Stimulated activated CD8-positive, alpha-beta memory T cell treated with anti-CD3 and anti-CD28 coated beads, Interleukin-7, amount 100 ng/mL, for 48 hours (primary cell): ENCODE results near the gene KLHL10.
"Not testable (repeated sequence)": the region's sequence is repeated elsewhere in the genome, so short reads cannot be mapped to it uniquely, and the experiment has no call there.

Experiments
- DNase-seq, 2 donors: peaks; one replicate each; pipeline ENCODE4 v3.0.0-alpha.2; 2020; ENCODE audit warnings: low read depth in 1 of 2; ENCODE audit errors: extremely low read depth in 1 of 2

KLHL10 gene

DNA sequence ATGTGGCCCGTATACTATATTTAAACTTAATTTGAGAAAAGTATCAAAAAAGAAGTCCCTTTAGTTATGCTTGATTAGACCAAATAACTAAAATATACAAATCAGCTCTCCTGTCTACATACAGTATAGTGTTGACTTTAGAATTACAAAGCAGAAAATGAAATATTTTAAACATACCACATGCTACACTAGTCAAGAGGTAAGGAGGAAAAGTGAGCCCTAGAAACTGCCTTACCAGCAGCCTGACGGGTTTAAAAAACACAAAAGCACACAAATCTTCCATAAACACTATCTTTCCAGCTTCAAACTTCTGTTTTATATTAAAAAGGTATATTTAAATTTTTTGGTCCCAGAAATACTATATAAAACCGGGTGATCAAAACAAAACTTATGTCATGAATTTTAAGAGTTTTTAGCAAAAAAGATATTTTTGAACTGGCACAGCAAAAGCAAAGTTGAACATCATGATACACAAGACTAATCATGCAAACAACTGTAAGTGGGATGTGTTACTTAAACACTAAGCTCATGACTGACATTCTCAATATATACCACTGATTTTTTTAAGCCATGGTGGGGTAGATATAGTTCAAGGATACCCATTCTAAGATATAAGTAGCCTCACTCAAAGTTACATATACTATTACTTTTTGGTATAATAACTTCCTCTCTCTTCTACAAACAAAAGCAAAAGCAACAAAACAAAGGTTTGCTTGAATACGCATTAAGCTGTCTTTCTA, 11.8 kb downstream of the KLHL10 start:
- DNase-seq: no peak

DNA sequence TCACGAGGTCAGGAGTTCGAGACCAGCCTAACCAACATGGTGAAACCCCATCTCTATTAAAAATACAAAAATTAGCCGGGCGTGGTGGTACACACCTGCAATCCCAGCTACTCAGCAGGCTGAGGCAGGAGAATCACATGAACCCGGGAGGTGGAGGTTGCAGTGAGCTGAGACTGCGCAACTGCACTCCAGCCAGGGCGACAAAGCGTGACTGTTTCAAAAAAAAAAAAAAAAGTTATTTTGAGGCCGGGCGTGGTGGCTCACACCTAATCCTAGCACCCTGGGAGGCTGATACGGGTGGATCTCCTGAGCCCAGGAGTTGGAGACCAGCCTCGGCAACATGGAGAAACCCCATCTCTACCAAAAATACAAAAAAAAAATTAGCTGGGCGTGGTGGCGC, 13.8 kb downstream of the KLHL10 start:
- DNase-seq: not testable (repeated sequence)

DNA sequence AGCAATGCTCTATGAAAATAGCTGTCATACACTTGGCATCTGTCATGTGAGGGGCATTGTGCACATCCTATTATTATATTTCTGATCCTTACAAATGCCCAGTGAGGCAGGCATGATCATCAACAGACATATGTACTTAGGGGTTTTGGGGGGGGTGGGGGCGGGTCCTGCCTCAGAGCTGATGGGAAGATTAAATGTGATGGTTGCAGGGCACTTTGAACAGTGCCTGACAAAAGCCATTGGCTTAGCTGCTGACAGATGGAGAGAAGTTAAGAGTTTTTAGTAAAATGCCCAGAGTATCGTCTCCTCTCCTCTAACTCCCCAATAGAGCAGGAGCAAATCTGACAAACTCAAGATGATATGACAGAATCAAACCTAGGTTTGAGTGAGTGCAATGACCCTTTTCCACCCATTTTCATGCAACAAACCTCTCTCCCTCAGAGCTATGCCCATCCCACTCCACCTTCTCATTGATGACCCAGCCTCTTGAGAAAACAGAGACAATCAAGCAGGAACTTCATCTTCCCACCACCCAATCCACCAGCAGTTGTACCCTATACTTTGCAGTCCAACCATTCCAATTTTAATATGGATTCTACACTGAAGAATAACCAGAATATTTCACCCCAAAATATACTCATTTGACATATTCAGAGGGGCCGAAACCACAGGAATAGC, 22.8 kb downstream of the KLHL10 start:
- DNase-seq: no peak

DNA sequence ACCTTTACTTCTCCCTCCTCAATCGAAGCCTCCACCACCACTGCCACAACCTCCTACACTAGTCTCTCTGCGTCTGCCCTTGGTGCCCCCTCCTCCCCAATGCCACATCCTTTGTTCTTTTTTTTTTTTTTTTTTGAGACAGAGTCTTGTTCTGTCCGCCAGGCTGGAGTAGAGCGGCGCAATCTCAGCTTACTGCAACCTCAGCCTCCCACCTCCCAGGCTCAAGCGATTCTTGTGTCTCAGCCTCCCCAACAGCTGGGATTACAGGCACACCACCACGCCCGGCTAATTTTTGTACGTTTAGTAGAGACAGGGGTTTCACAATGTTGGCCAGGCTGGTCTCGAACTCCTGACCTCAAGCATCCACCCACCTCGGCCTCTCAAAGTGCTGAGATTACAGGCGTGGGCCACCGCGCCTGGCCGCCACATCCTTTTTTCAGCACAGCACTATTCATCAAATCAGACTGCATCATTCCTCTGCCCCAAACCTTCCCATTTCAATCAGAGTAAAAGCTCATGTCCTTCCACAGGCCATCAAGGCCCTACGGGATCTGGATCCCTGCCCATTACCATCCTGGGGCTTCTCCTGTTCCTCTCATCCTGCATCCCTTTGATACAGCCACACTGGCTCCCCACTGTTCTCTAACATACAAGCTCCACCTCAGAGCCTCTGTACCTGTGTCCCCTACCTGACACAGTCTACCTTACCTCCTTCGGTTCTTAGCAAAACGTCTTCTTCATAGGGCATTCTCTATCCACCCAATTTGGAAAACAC, 25.6 kb downstream of the KLHL10 start:
- peak; percentile 18 to 29 for DNase-seq

DNA sequence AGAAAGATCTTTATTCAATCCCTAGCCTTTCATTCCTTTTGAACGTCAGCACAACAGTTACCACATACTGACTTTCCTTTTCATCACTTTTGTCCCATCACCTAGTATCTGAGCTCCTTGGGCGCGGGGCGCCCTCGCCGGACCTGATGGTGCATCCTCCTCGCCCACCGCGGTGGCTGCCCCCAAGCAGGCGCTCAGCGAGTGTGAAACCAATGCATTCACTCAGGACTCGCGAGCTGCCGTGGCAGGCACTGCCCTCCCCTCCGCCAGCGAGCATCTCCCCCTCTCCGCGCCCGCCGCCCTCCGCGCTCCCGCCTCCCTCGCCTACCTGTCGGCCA, 26.8 kb downstream of the KLHL10 start:
- peak in 1 of 2 donors; percentile 32 for DNase-seq

DNA sequence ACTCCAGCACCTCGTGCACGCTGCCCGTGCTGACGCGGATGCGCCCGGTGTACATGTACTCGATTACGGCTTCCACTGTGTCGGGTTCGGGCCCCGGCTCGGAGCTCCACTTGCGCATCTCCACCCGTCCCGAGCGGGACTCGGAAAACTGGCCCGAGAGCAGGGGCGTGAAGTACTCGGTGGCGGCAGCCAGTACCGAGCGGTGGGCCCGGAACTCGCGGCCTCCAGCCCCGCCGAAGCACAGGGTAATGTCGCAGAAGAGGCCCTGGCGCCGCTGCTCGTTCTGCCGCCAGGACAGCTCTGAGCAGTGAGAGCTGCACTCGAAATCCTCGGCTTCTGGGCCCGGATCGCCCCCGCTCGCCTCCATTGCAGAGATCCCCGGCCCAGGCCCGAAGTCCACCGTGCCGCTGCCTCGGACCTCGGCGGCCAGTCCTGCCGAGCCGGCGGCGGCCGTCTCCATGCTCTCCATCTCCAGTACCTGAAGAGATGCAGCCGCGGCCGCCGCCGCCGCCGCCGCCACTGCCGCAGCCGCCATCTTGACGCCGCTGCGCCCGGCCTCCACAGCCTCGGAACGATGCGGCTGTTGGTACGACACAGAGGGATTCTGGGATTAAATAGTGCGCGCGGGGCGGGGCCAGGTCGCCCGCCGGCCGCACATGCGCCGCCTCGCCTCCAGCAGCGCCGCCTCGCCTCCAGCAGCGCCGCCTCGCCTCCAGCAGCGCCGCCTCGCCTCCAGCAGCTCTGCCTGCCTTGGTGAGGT, 27.4 kb downstream of the KLHL10 start, which contains the start of gene KLHL11:
TSS of gene KLHL11 (minus strand) at position 588 of the 760 bp plus-strand sequence. CDS start at position 535, 53 bp downstream.
- DNase-seq: peak; percentile 79 to 85

DNA sequence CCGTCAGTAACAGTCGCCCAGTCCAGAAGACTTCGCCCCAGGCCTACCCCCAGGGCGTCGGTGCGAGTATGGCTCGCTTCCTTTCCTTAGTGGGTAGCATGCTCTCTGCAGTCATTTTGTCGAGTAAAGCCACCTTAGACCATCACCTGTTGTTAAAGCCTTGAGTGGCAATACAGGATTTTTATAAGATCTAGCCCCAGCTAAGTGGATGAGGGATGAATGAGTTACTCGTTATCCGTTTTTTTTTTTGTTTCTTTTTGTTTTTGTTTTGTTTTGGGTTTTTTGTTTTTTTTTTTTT, 27.9 kb downstream of the KLHL10 start:
- DNase-seq: no peak

DNA sequence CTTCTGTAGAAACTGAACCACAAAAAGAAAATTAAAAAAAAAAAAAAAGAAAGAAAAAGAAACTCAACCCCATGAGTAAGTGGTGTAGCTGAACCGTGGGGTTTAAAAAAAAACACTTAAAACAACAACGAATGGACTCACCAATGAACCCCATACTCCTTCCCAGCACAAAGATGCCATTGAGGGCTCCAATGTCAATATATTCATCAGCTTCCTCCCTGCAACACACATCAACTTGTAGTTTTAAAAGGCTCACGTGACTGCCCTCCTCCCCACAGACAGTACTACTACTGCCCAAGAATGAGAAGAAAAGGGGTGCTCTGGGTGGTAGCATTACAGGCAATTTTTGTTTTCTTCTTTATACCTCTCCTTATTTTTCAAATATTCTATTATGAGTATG, 30.9 kb downstream of the KLHL10 start:
- no peak for DNase-seq

DNA sequence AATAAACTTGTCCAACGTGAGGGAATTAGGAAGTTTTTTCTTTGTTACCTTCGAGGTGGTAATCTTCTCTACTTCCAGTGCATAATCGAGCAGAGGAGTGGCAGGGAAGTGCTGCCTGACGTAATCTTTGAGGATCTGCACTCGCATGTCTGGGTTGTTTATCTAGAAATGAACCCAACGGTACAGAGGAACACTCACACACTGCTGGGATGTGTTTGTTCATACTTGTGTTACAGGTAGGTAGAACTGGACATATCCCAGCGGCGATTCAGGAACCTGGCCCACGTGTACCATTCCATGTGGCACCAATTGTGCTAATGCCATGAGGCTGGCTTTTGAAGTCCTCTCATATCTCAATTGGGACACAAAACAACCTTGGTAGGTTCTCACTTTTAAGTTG, 31.8 kb downstream of the KLHL10 start:
- peak in 1 of 2 donors; percentile 10 for DNase-seq

DNA sequence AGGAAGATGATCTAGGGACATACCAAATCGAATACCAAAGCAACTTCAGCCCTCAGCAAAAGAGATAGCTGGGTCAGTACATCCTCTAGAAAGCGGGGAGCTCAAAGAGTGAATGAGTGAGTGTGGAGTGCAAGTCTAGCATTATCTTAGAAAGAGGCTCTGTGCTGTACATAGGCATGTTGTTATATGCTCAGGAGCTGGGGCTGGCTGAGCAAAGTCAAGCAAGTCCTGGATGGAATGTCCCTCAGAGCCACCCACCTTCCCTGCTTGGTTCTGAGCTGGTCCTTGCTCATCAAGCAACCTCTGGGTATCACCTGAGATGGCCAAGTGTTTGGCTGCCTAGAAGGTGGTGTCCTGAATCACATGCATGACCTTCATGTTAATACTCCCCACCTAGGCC, 32.5 kb downstream of the KLHL10 start:
- no peak for DNase-seq

DNA sequence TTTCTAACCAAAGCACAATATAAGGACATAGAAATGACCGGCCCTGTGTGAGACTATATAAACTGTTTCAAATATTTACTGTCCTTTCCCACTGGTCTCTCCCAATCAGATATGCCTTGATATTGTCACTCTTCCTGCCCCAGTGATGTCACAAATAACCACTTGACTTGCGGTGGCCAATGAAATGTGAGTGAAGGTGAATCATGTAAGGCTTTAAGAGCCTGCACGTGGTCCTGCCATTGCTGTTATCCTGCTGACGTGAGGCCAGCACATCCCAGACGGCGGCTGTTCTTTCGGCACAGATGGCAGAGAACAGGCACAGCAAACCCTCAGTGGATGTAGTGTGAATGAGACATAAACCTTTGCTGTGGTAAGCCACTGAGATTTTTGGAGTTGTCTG, 33.0 kb downstream of the KLHL10 start:
- no peak for DNase-seq

DNA sequence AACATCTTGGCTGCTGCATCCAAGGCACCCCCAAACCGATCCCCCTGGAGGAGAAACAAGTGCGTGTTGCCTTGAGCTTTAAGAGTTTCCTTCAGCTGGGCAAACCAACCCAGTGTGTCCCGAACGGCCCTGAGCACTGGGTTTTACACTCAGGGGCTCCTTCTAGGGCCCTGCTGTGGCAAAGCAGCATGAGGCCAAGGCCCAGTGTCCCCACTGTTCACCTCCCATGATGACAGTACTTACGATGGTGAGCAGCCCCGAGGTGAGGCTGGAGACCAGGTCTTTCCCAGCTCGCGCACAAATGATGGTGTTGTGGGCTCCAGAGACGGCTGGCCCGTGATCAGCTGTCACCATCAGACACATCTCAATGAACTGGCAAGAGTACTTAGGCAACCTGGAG, 34.2 kb downstream of the KLHL10 start:
- DNase-seq: no peak

DNA sequence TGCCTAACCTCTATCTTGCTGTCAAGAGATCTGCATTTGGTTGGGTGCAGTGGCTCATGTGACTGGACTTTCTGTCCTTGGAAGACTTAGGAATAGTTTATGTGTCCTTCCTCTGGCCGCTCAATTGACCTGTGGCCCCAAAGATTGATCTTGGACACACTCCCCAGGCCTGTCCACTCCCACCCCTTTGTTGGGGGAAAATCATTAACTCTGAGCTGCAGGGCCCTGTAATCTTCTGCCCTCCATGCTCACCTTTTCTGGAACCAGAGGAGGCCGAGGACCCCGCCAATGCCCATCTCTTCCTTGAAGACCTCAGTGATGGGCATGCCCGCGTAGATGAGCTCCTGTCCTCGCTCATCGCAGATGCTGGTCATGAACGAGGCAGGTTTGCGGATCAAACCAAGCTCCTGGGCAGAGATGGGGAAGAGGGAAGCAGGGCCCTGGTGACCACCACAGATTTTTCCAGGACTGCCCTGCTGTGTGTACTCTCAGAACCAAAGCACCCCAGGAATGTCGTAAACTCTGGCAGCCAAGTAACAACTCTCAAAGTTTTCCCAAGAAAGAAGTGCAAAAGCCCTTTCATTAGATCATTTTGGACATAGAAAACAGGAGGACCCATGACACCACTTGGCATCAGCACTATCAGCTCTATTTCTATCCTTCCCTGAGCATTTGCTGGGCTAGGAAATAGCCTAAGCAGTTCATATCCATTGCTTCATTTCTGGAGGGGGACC, 36.1 kb downstream of the KLHL10 start:
- no peak for DNase-seq

DNA sequence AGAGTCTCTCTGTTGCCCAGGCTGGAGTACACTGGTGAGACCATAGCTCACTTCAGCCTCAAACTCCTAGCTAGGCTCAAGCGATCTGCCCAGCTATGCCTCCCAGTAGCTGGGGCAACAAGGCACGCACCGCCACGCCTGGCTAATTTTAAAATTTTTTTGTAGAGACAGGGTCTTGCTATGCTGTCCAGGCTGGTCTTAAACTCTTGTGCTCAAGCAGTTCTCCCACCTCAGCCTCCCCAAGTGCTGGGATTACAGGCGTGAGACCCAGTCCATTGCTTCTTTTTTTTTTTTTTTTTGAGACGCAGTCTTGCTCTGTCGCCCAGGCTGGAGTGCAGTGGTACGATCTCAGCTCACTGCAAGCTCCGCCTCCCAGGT, 36.7 kb downstream of the KLHL10 start:
- not testable (repeated sequence) for DNase-seq

DNA sequence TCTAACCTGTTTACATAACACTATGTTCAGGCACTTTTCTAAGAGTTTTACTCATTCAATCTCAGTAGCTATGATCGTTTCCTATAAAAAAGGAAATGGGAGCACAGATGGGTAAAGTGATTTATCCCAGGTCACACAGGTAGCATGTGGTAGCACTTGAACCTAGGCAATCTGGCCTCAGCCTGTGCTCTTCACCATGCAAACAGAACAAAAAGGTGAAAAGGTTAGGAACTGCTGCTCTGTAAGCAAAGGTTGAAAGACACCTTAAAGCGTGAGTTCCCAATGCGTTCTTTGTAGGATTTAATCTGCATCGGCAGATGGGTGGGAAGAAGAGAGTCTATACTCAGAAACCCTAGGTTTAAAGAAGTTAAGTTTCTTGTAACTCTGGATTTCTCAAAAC, 42.5 kb downstream of the KLHL10 start:
- DNase-seq: no peak

DNA sequence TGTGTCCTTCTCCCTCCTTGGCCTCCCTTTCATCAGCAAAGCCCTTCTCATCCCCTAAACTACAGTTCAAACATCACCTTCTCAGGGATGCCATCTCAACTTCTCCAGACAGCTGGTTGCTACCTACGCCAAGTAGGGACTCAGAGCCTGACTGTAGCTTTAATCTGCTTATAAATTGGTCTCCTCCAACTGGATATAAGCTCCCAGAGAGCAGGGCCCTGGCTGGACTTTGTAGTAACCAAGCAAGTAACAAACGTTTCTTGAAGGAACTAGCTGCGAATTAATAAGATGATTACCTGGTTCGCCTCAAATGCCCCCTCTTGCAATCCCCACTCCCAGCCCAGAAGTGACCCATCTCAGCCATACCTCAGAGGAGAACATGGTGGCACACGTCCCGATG, 45.1 kb downstream of the KLHL10 start:
- no peak for DNase-seq

DNA sequence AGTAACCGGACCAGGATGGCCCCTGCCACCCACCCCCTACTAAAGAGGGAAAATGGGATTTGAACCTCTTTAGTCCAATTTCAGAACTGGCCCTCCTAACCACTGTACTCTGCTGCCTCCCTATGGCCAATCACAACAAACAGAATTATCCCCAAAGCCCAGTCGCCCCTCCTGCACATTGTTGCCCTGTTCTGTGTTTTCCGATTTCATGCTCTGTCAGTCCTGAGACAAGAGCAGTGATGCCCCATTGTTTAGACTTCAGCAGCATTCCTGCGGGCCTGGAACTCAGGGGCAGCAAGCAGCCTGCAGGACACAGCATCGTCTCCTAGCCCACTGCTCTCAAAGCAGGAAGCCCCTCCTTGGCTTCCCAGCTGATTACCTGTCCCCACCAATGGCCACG, 48.1 kb downstream of the KLHL10 start:
- no peak for DNase-seq

DNA sequence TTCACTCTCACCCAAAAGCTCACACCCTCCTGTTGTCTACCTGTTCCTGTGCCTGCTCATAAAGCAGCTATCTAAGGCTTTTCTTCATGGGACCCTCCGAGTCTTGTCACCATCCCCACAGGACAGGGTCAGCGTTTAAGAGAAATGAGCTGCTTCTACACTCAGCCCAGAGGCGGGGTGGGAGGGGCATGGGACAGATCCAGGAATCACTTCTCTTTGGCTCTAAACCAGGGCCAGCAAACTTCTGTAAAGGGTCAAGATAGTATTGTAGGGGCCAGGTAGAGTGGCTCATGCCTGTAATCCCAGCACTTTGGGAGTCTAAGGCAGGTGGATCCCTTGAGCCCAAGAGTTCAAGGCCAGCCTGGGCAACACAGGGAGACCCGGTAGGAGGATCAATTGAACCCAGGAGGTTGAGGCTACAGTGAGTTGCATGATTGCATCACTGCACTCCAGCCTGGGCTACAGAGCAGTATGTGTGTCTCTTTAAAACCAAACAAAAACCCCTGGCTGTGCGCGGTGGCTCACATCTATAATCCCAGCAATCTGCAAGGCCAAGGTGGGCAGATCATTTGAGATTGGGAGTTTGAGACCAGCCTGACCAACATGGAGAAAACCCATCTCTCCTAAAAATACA, 50.8 kb downstream of the KLHL10 start:
- no peak for DNase-seq

DNA sequence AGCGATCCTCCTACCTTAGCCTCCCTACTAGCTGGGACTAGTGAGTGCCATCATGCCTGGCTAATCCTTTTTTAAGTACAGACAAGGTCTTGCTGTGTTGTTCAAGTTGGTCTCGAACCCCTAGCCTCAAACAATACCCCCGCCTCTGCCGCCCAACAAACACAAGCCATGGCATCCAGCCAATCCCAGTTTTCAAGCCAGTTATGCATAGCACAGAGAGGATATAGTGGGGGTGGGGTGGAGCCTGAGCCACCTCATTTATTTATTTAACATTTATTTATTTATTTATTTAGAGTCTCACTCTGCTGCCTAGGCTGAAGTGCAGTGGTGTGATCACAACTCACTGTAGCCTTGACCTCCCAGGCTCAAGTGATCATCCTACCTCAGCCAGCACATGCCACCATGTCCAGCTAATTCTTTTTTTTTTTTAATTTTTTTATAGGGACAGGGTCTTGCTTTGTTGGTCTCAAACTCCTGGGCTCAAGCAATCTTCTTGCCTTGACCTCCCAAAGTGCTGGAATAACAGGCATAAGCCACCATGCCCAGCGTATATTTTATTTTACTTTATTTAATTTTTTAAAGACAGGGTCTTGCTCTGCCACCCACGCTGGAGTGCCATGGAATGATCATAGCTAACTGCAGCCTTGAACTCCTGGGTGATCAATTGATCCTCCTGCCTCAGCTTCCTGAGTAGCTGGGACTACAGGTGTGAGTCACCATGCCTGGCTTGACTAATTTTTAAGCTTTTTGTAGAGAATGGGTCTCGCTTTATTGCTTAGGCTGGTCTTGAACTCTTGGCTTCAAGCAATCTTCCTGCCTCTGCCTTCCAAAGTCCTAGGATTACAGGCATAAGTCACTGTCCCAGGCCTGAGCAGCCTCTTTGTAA, 53.8 kb downstream of the KLHL10 start:
- no peak for DNase-seq
